ENCODE measurements around the gene HSF2BP. TPM values are rescaled to one million over a fixed set of nuclear protein-coding genes. Genes with fewer than 3 reads are reported as not detected.

The HSF2BP gene
- polyA plus RNA-seq, 1 of the 3 experiments (the other 2 are of a cell fraction): 1.1 TPM

- no peak overlapping the region for H3K4me3 ChIP-seq (ENCODE audit: low read depth in 2 of 2, low read length in 1 of 2)
- ChIA-PET POLR2A (no interaction called here), CTCF (no interaction called here)
- H3K27ac ChIP-seq (ENCODE audit: low read depth in 2 of 2, low read length in 1 of 2): no peak overlapping the region
- H3K4me1 ChIP-seq (ENCODE audit: control insufficient read depth in 1 of 2, insufficient read depth in 2 of 2, low read depth in 1 of 2, low read length in 1 of 2): no peaks in the 10 kb centered on the region
- WGBS (ENCODE audit: low lambda C conversion rate): 97% methylated on average over 23 of the region's 25 CpGs
- H3F3A ChIP-seq (replicated peaks; ENCODE audit: insufficient read depth): no peaks in the 10 kb centered on the region
- no peaks in the 10 kb centered on the region for H3K9me2 ChIP-seq
- H3K79me2 ChIP-seq (ENCODE audit: insufficient read depth): no peaks in the 10 kb centered on the region
- no peaks in the 10 kb centered on the region for H3K9me3 ChIP-seq
- no peak overlapping the region for H3K9ac ChIP-seq
- H3K27me3 ChIP-seq (ENCODE audit: insufficient read depth): no peaks in the 10 kb centered on the region
- H2AFZ ChIP-seq (ENCODE audit: low read depth): no peak overlapping the region
- H3K36me3 ChIP-seq (replicated peaks in 1 of 2; ENCODE audit: control insufficient read depth in 1 of 2, insufficient read depth in 2 of 2, low read length in 1 of 2): peaks cover 25 to 76% of the 10 kb centered on the region in 2 experiments
- TF ChIP-seq NRF1 (IDR thresholded peaks at IDR 0.05; ENCODE audit: low read depth, low read length): no peak
- no peak for TF ChIP-seq CTCF (IDR thresholded peaks at IDR 0.05)
- TF ChIP-seq ELF1 (IDR thresholded peaks at IDR 0.05): no peak
- TF ChIP-seq FOXJ3 (CRISPR knock-in tag; IDR thresholded peaks at IDR 0.05): no peak
- no peak for TF ChIP-seq MXI1 (IDR thresholded peaks at IDR 0.05; ENCODE audit: low read depth, low read length)
- no peak for TF ChIP-seq JUND (IDR thresholded peaks at IDR 0.05)
- TF ChIP-seq GATA2 (CRISPR knock-in tag; IDR thresholded peaks at IDR 0.05): no peak
- no peak for TF ChIP-seq RXRA (IDR thresholded peaks at IDR 0.05; ENCODE audit: borderline replicate concordance, low read depth)
- no peak for TF ChIP-seq SIN3A (IDR thresholded peaks at IDR 0.05; ENCODE audit: borderline replicate concordance, low read depth, low read length)
- TF ChIP-seq PBX3 (IDR thresholded peaks at IDR 0.05): no peak
- DNase-seq: no peak
- no peaks in the 10 kb centered on the region for H4K20me1 ChIP-seq (ENCODE audit: insufficient read depth)
- no peak overlapping the region for H3K4me2 ChIP-seq
Observed at GRCh38 chr21:43691086-43691795, 32.0 kb upstream of the HSF2BP start.

- Histone ChIP-seq H2AFZ (ENCODE audit: low read depth) (no peak overlapping the region), H3K4me2 (no peak overlapping the region), H3K9me3 (no peaks in the 10 kb centered on the region), H3K27ac (ENCODE audit: low read depth in 2 of 2, low read length in 1 of 2) (no peak overlapping the region), H3K9ac (no peak overlapping the region), H3K9me2 (no peaks in the 10 kb centered on the region), H3K27me3 (ENCODE audit: insufficient read depth) (no peaks in the 10 kb centered on the region), H3K36me3 (replicated peaks in 1 of 2; ENCODE audit: control insufficient read depth in 1 of 2, insufficient read depth in 2 of 2, low read length in 1 of 2) (peaks cover 25 to 85% of the 10 kb centered on the region in 2 experiments), H3K4me3 (ENCODE audit: low read depth in 2 of 2, low read length in 1 of 2) (no peak overlapping the region), H3F3A (replicated peaks; ENCODE audit: insufficient read depth) (no peaks in the 10 kb centered on the region), H4K20me1 (ENCODE audit: insufficient read depth) (no peaks in the 10 kb centered on the region), H3K79me2 (ENCODE audit: insufficient read depth) (no peaks in the 10 kb centered on the region), H3K4me1 (ENCODE audit: control insufficient read depth in 1 of 2, insufficient read depth in 2 of 2, low read depth in 1 of 2, low read length in 1 of 2) (no peaks in the 10 kb centered on the region)
- POLR2A ChIA-PET: no interaction called here
- CTCF ChIA-PET: no interaction called here
- WGBS (ENCODE audit: low lambda C conversion rate): 92% methylated on average over 3 of the region's 7 CpGs
- DNase-seq: no peak
- no peak for TF ChIP-seq FOXM1 (IDR thresholded peaks at IDR 0.05; ENCODE audit: low read depth)
- no peak for TF ChIP-seq RCOR1 (IDR thresholded peaks at IDR 0.05; ENCODE audit: low read length)
- TF ChIP-seq, protein P1, sequence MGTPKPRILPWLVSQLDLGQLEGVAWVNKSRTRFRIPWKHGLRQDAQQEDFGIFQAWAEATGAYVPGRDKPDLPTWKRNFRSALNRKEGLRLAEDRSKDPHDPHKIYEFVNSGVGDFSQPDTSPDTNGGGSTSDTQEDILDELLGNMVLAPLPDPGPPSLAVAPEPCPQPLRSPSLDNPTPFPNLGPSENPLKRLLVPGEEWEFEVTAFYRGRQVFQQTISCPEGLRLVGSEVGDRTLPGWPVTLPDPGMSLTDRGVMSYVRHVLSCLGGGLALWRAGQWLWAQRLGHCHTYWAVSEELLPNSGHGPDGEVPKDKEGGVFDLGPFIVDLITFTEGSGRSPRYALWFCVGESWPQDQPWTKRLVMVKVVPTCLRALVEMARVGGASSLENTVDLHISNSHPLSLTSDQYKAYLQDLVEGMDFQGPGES (IDR thresholded peaks at IDR 0.05; ENCODE audit: low read depth, low read length): no peak
- TF ChIP-seq, protein P2, sequence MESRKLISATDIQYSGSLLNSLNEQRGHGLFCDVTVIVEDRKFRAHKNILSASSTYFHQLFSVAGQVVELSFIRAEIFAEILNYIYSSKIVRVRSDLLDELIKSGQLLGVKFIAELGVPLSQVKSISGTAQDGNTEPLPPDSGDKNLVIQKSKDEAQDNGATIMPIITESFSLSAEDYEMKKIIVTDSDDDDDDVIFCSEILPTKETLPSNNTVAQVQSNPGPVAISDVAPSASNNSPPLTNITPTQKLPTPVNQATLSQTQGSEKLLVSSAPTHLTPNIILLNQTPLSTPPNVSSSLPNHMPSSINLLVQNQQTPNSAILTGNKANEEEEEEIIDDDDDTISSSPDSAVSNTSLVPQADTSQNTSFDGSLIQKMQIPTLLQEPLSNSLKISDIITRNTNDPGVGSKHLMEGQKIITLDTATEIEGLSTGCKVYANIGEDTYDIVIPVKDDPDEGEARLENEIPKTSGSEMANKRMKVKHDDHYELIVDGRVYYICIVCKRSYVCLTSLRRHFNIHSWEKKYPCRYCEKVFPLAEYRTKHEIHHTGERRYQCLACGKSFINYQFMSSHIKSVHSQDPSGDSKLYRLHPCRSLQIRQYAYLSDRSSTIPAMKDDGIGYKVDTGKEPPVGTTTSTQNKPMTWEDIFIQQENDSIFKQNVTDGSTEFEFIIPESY (IDR thresholded peaks at IDR 0.05; ENCODE audit: borderline replicate concordance, low read depth): no peak
- TF ChIP-seq CTCF (IDR thresholded peaks at IDR 0.05): no peak
- no peak for TF ChIP-seq NFIC (IDR thresholded peaks at IDR 0.05; ENCODE audit: borderline replicate concordance)
- TF ChIP-seq SIN3A (IDR thresholded peaks at IDR 0.05; ENCODE audit: borderline replicate concordance, low read depth, low read length): no peak
- TF ChIP-seq TAF1 (IDR thresholded peaks at IDR 0.05; ENCODE audit: borderline replicate concordance, low read depth, low read length): no peak
- no peak for TF ChIP-seq YY1 (IDR thresholded peaks at IDR 0.05; ENCODE audit: low read depth)
- TF ChIP-seq GABPA (IDR thresholded peaks at IDR 0.05; ENCODE audit: low read depth): no peak
- no peak for TF ChIP-seq POLR2AphosphoS5 (IDR thresholded peaks at IDR 0.05; ENCODE audit: low read depth, low read length)
- no peak for TF ChIP-seq TCF12 (IDR thresholded peaks at IDR 0.05)
- no peak for TF ChIP-seq RXRA (IDR thresholded peaks at IDR 0.05; ENCODE audit: borderline replicate concordance, low read depth)
- TF ChIP-seq MEF2A (IDR thresholded peaks at IDR 0.05; ENCODE audit: borderline replicate concordance, low read depth): no peak
Observed at GRCh38 chr21:43690346-43690745, 31.1 kb upstream of the HSF2BP start.
